Subcutaneous abdominal adipose tissue (tissue), 5 donors: ENCODE data around the gene MARF1.
"Not testable (repeated sequence)": the region's sequence is repeated elsewhere in the genome, so short reads cannot be mapped to it uniquely, and the experiment has no call there.

Experiments
- H3K27ac ChIP-seq: one replicate; pipeline ENCODE4 v1.7.0; 2013; ENCODE audit warnings: low read depth, mild to moderate bottlenecking, inconsistent platforms, low read length, moderate library complexity
- H3K27me3 ChIP-seq, 5 donors: one replicate each; pipeline ENCODE4 v1.7.0; 2013; ENCODE audit warnings: low read length in 5 of 5, inconsistent platforms in 1 of 5; ENCODE audit not compliant: control insufficient read depth in 5 of 5, insufficient read depth in 4 of 5
- H3K36me3 ChIP-seq, 5 donors: one replicate each; pipeline ENCODE4 v1.7.0; 2013; ENCODE audit warnings: low read length in 5 of 5; ENCODE audit not compliant: control insufficient read depth in 5 of 5, insufficient read depth in 5 of 5
- H3K4me1 ChIP-seq, 5 donors: one replicate each; pipeline ENCODE4 v1.7.0; 2013; ENCODE audit warnings: low read length in 5 of 5, mild to moderate bottlenecking in 3 of 5, moderate library complexity in 1 of 5; ENCODE audit not compliant: control insufficient read depth in 5 of 5, insufficient read depth in 5 of 5
- H3K4me3 ChIP-seq, 5 donors: one replicate each; pipeline ENCODE4 v1.7.0; 2013; ENCODE audit warnings: low read length in 5 of 5, low read depth in 1 of 5
- H3K9ac ChIP-seq, 5 donors: one replicate each; pipeline ENCODE4 v1.7.0; 2013; ENCODE audit warnings: low read length in 5 of 5, mild to moderate bottlenecking in 4 of 5, moderate library complexity in 3 of 5
- H3K9me3 ChIP-seq, 5 donors: one replicate each; pipeline ENCODE4 v1.7.0; 2013; ENCODE audit warnings: low read length in 5 of 5; ENCODE audit not compliant: control insufficient read depth in 5 of 5
- donor health status: healthy.
- donor health status: healthy.
- donor health status: healthy.
- donor health status: healthy.
- donor health status: healthy.

MARF1 gene

GRCh38 chr16:15644962-15645465 lies 2.1 kb upstream of the MARF1 start:
- not testable (repeated sequence) for H3K9ac ChIP-seq, H3K4me3 ChIP-seq, H3K36me3 ChIP-seq, H3K27me3 ChIP-seq, H3K9me3 ChIP-seq, H3K27ac ChIP-seq
- H3K4me1 ChIP-seq: peaks cover 7 to 34% (median 27%) of the 10 kb centered on the region in 5 donors

- H3K9me3 ChIP-seq: no peaks in the 10 kb centered on the region
- H3K27me3 ChIP-seq: no peaks in the 10 kb centered on the region
- H3K36me3 ChIP-seq: no peaks in the 10 kb centered on the region
- peaks cover 4 to 30% (median 22%) of the 10 kb centered on the region in 5 donors for H3K4me1 ChIP-seq
- H3K9ac ChIP-seq: peak overlapping the region in 1 of 5 donors; percentile 98
- H3K27ac ChIP-seq: no peak overlapping the region
- no peak overlapping the region for H3K4me3 ChIP-seq
These were observed 1.5 kb upstream of the MARF1 start for GRCh38 chr16:15644267-15644961.

GRCh38 chr16:15643946-15644250 lies 944 bp upstream of the MARF1 start:
- H3K9ac ChIP-seq: peak overlapping the region in 4 of 5 donors; percentile 87 to 99 (median 98)
- H3K27me3 ChIP-seq: no peaks in the 10 kb centered on the region
- H3K9me3 ChIP-seq: no peaks in the 10 kb centered on the region
- peak overlapping the region; percentile 92 for H3K27ac ChIP-seq
- H3K36me3 ChIP-seq: peaks cover 1 to 4% (median 4%) of the 10 kb centered on the region in 5 donors
- peaks cover 4 to 27% (median 20%) of the 10 kb centered on the region in 5 donors for H3K4me1 ChIP-seq
- peak overlapping the region; percentile 71 to 95 (median 91) for H3K4me3 ChIP-seq

- H3K9ac ChIP-seq: peak overlapping the region in 4 of 5 donors; percentile 57 to 92 (median 70)
- H3K9me3 ChIP-seq: no peaks in the 10 kb centered on the region
- no peaks in the 10 kb centered on the region for H3K27me3 ChIP-seq
- peaks cover 6 to 17% (median 16%) of the 10 kb centered on the region in 5 donors for H3K36me3 ChIP-seq
- H3K27ac ChIP-seq: peak overlapping the region; percentile 92
- peaks cover 4 to 27% (median 20%) of the 10 kb centered on the region in 5 donors for H3K4me1 ChIP-seq
- H3K4me3 ChIP-seq: peak overlapping the region; percentile 88 to 99 (median 95)
These were observed 352 bp downstream of the MARF1 start for GRCh38 chr16:15642557-15643047.

GRCh38 chr16:15641753-15642556 lies 999 bp downstream of the MARF1 start:
- peaks cover 4 to 27% (median 20%) of the 10 kb centered on the region in 5 donors for H3K4me1 ChIP-seq
- no peaks in the 10 kb centered on the region for H3K9me3 ChIP-seq
- peaks cover 13 to 24% (median 23%) of the 10 kb centered on the region in 5 donors for H3K36me3 ChIP-seq
- peak overlapping the region in 4 of 5 donors; percentile 57 to 92 (median 70) for H3K9ac ChIP-seq
- peak overlapping the region; percentile 92 for H3K27ac ChIP-seq
- H3K4me3 ChIP-seq: peak overlapping the region; percentile 88 to 99 (median 95)
- H3K27me3 ChIP-seq: no peaks in the 10 kb centered on the region

- Histone ChIP-seq H3K27ac (no peak overlapping the region), H3K9me3 (no peaks in the 10 kb centered on the region), H3K36me3 (peaks cover 22 to 34% (median 33%) of the 10 kb centered on the region in 5 donors), H3K4me3 (no peak overlapping the region), H3K9ac (no peak overlapping the region), H3K4me1 (peaks cover 4 to 27% (median 20%) of the 10 kb centered on the region in 5 donors), H3K27me3 (no peaks in the 10 kb centered on the region)
These were observed 2.0 kb downstream of the MARF1 start for GRCh38 chr16:15640966-15641365.

- no peaks in the 10 kb centered on the region for H3K27me3 ChIP-seq
- peaks cover 4 to 27% (median 19%) of the 10 kb centered on the region in 5 donors for H3K4me1 ChIP-seq
- H3K27ac ChIP-seq: no peak overlapping the region
- H3K9ac ChIP-seq: no peak overlapping the region
- H3K9me3 ChIP-seq: no peaks in the 10 kb centered on the region
- H3K36me3 ChIP-seq: peaks cover 36 to 52% (median 49%) of the 10 kb centered on the region in 5 donors
- no peak overlapping the region for H3K4me3 ChIP-seq
These were observed 3.8 kb downstream of the MARF1 start for GRCh38 chr16:15639061-15639568.

GRCh38 chr16:15636392-15636873 lies 6.5 kb downstream of the MARF1 start:
- peak overlapping the region in 1 of 5 donors; percentile 6 for H3K9ac ChIP-seq
- no peak overlapping the region for H3K4me3 ChIP-seq
- H3K36me3 ChIP-seq: peaks cover 54 to 77% (median 70%) of the 10 kb centered on the region in 5 donors
- H3K4me1 ChIP-seq: peaks cover 0 to 8% (median 1%) of the 10 kb centered on the region in 5 donors
- H3K27ac ChIP-seq: no peak overlapping the region
- H3K27me3 ChIP-seq: no peaks in the 10 kb centered on the region
- H3K9me3 ChIP-seq: no peaks in the 10 kb centered on the region

GRCh38 chr16:15635926-15636325 lies 7.0 kb downstream of the MARF1 start:
- Histone ChIP-seq H3K36me3 (peaks cover 54 to 81% (median 74%) of the 10 kb centered on the region in 5 donors), H3K9me3 (no peaks in the 10 kb centered on the region), H3K27me3 (no peaks in the 10 kb centered on the region), H3K27ac (no peak overlapping the region), H3K4me3 (no peak overlapping the region), H3K9ac (no peak overlapping the region), H3K4me1 (peaks cover 0 to 5% (median 0%) of the 10 kb centered on the region in 5 donors)
